Loucy (cell line): Measurements from ENCODE around the gene FAM89B.

Source experiments
- EZH2phosphoT487 ChIP-seq: fragments of 200-600 bp; IDR thresholded peaks from 2 replicates; pipeline ENCODE4 v1.6.1; 2018; ENCODE audit warnings: antibody characterized with exemption, mild to moderate bottlenecking, moderate library complexity, borderline replicate concordance
- TF ChIP-seq, protein P1 (sequence below): fragments of 200-600 bp; sonication (generic); conservative IDR thresholded peaks from 2 replicates; pipeline ENCODE4 v1.5.1; 2014; ENCODE audit warnings: mild to moderate bottlenecking, antibody characterized with exemption, low read length

DNA sequence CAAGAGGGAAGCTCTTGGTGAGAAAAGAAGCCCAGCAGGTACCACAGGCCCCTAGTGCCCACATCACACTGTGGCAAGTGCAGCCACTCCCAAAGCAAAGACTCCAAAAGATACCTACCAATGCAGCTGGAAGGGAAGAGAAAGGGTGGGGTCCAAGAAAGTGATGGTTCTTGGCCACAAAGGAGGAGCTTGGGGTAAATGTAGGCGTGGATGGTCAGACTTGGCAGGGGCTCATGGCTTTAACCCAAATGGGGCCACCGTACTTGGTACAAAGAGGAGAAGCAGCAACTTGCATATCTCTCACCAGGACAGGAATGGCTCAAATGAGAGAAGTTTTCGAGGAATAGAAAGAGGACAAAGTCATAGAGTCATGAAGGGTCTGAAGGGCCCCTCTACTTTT is 36.9 kb downstream of the FAM89B start:
- TF ChIP-seq, protein P1, sequence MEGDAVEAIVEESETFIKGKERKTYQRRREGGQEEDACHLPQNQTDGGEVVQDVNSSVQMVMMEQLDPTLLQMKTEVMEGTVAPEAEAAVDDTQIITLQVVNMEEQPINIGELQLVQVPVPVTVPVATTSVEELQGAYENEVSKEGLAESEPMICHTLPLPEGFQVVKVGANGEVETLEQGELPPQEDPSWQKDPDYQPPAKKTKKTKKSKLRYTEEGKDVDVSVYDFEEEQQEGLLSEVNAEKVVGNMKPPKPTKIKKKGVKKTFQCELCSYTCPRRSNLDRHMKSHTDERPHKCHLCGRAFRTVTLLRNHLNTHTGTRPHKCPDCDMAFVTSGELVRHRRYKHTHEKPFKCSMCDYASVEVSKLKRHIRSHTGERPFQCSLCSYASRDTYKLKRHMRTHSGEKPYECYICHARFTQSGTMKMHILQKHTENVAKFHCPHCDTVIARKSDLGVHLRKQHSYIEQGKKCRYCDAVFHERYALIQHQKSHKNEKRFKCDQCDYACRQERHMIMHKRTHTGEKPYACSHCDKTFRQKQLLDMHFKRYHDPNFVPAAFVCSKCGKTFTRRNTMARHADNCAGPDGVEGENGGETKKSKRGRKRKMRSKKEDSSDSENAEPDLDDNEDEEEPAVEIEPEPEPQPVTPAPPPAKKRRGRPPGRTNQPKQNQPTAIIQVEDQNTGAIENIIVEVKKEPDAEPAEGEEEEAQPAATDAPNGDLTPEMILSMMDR = no peak
- no peak for TF ChIP-seq EZH2phosphoT487
